Hair follicular keratinocyte (primary cell): ENCODE measurements around the gene GRIA4. TPM values are rescaled to one million over a fixed set of nuclear protein-coding genes. Genes with fewer than 3 reads are reported as not detected.

ENCODE experiments used
- total RNA-seq: library from RNA; depleted of rRNA; stranded (reverse); fragments of >200 nt; gene quantifications from 2 replicates; pipeline ENCODE4 v1.2.3, GENCODE V29; 2015

Gene GRIA4
- not detected in 2 replicates for total RNA-seq

GRCh38 chr11:105609832-105610781 lies at the start of gene GRIA4:
Gene GRIA4 (plus strand): TSS chr11:105610073. CDS start chr11:105610998, 925 bp downstream.

GRCh38 chr11:106021967-106022794 lies 412.3 kb downstream of the GRIA4 start, which contains the start of gene MSANTD4:
Gene MSANTD4 (minus strand): TSS chr11:106022240. CDS start chr11:106010917, 11,323 bp downstream.

